Left lung (tissue), 10 donors: ENCODE measurements around the gene IDH2. TPM values are rescaled to one million over a fixed set of nuclear protein-coding genes. Genes with fewer than 3 reads are reported as not detected.

Source experiments
- ATAC-seq: fragments of 200-7000 bp; cut with Tn5 transposase; one replicate; pipeline ENCODE4 v1.9.1; 2020; ENCODE audit warnings: moderate library complexity
- DNase-seq, 4 donors: peaks; one replicate each; pipeline ENCODE4 v3.0.0-alpha.2; 2013 to 2020
- H3K27ac ChIP-seq, 2 donors: fragments of 200-600 bp; sonication (generic) in 1 of 2; one replicate each; pipeline versions ENCODE4 v1.5.0 to v1.8.0; 2020 to 2021
- H3K27me3 ChIP-seq, 2 donors: fragments of 200-600 bp; sonication (generic) in 1 of 2; one replicate each; pipeline versions ENCODE4 v1.5.0 to v1.8.0; 2020 to 2021
- H3K36me3 ChIP-seq, 2 donors: fragments of 200-600 bp; sonication (generic) in 1 of 2; one replicate each; pipeline versions ENCODE4 v1.5.0 to v1.8.0; 2020 to 2021
- H3K4me1 ChIP-seq, 2 donors: fragments of 200-600 bp; one replicate each; pipeline ENCODE4 v1.8.0; 2021
- H3K4me3 ChIP-seq, 2 donors: fragments of 200-600 bp; sonication (generic) in 1 of 2; one replicate each; pipeline versions ENCODE4 v1.5.0 to v1.8.0; 2020 to 2021; ENCODE audit warnings: mild to moderate bottlenecking in 1 of 2
- H3K9me3 ChIP-seq, 2 donors: fragments of 200-600 bp; sonication (generic) in 1 of 2; one replicate each; pipeline versions ENCODE4 v1.5.0 to v1.8.0; 2020 to 2021
- intact Hi-C, 2 donors: fragments of 100-400 bp; cut with DNase I; formaldehyde crosslinking; loops; one replicate each; pipeline versions ENCODE4 v1.11.2 to v1.14.2; 2022
- polyA plus RNA-seq, 6 donors: library from polyadenylated mRNA; unstranded; fragments of 120-200 nt; gene quantifications; one replicate each; pipeline ENCODE4 v1.2.1, GENCODE V29; 2013; ENCODE audit not compliant: insufficient read length in 6 of 6
- total RNA-seq, 2 donors: library from RNA; stranded (reverse); fragmentation: NEBNext Ultra II Directional; extraction: Animal tissue kit (Norgen Biotek cat#: 25700); gene quantifications; one replicate each; pipeline ENCODE4 v1.2.1, GENCODE V29; 2021
- TF ChIP-seq, protein P1 (sequence below), 2 donors: fragments of 200-600 bp; sonication (generic) in 1 of 2; IDR thresholded peaks; one replicate each; pipeline versions ENCODE4 v1.5.0 to v1.8.0; 2021; ENCODE audit warnings: antibody characterized with exemption in 2 of 2
- donor health status: DM: no; HTN: yes; CAD: no.
- donor health status: DM: no; HTN: no; CAD: no.

Gene IDH2
- total and polyA plus RNA-seq, 8 donors: 92.7 to 137 (median 119) TPM

DNA sequence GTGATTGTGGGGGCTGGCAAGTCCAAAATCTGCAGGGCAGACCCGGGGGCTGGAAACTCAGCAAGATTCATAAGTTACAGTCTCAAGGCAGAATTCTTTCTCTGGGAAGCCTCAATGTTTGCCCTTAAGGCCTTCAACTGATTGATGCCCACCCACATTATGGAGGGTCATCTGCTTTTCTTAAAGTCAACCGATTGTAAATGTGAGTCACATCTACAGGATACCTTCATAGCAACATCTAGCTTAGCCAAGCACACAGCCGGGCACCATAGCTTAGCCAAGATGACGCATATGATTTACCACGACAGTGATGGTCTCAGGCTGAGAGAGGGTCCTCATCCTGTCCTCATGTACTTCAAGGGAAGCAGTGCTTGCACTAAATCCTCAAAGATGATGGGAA is 43.5 kb downstream of the IDH2 start:
- no peaks in the 10 kb centered on the region for H3K9me3 ChIP-seq
- TF ChIP-seq, protein P1, sequence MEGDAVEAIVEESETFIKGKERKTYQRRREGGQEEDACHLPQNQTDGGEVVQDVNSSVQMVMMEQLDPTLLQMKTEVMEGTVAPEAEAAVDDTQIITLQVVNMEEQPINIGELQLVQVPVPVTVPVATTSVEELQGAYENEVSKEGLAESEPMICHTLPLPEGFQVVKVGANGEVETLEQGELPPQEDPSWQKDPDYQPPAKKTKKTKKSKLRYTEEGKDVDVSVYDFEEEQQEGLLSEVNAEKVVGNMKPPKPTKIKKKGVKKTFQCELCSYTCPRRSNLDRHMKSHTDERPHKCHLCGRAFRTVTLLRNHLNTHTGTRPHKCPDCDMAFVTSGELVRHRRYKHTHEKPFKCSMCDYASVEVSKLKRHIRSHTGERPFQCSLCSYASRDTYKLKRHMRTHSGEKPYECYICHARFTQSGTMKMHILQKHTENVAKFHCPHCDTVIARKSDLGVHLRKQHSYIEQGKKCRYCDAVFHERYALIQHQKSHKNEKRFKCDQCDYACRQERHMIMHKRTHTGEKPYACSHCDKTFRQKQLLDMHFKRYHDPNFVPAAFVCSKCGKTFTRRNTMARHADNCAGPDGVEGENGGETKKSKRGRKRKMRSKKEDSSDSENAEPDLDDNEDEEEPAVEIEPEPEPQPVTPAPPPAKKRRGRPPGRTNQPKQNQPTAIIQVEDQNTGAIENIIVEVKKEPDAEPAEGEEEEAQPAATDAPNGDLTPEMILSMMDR (IDR thresholded peaks at IDR 0.05): no peak
- no peak overlapping the region for H3K4me3 ChIP-seq
- intact Hi-C loops: no loop called here
- H3K27ac ChIP-seq: peak overlapping the region; percentile 83 to 96
- ATAC-seq (no peak), DNase-seq (no peak)
- H3K27me3 ChIP-seq: no peaks in the 10 kb centered on the region
- H3K4me1 ChIP-seq: peaks cover 52 to 88% of the 10 kb centered on the region in 2 donors
- H3K36me3 ChIP-seq: no peaks in the 10 kb centered on the region

GRCh38 chr15:90058308-90058707 is 44.0 kb downstream of the IDH2 start:
- H3K27ac ChIP-seq: peak overlapping the region in 1 of 2 donors; percentile 96
- TF ChIP-seq, protein P1 (IDR thresholded peaks at IDR 0.05): no peak

DNA sequence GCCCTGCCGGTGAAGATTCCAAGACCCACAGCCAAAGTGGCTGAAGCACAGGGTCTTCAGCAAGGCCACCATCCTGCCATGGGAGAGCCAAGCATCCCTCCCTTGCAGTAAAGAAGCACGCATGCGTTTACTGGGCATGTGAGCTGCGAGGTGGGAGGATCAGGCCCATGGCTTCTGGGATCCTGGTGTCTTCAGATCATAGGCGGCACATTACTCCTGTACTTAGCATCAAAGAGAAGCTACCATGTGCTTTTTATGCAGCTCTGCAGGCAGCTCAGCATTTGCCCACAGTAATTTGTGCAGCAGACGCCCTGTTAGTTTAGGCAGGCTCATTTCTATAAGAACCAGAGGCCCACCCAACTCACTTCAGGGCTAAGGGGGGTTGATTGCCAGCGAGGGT is 45.7 kb downstream of the IDH2 start:
- DNase-seq: no peak
- Histone ChIP-seq H3K27ac (peak overlapping the region in 1 of 2 donors; percentile 96), H3K4me3 (no peak overlapping the region), H3K36me3 (no peaks in the 10 kb centered on the region), H3K9me3 (no peaks in the 10 kb centered on the region), H3K4me1 (peaks cover 34 to 74% of the 10 kb centered on the region in 2 donors), H3K27me3 (no peaks in the 10 kb centered on the region)
- no peak for ATAC-seq
- TF ChIP-seq, protein P1 (IDR thresholded peaks at IDR 0.05): no peak
- intact Hi-C loops: no loop called here

More at GRCh38 chr15:90058308-90058707, 44.0 kb downstream of the IDH2 start:
- H3K4me1 ChIP-seq: peaks cover 52 to 86% of the 10 kb centered on the region in 2 donors
- ATAC-seq (no peak), DNase-seq (no peak)
- intact Hi-C loops: no loop called here
- H3K27me3 ChIP-seq: no peaks in the 10 kb centered on the region
- no peaks in the 10 kb centered on the region for H3K36me3 ChIP-seq
- H3K4me3 ChIP-seq: no peak overlapping the region
- no peaks in the 10 kb centered on the region for H3K9me3 ChIP-seq

DNA sequence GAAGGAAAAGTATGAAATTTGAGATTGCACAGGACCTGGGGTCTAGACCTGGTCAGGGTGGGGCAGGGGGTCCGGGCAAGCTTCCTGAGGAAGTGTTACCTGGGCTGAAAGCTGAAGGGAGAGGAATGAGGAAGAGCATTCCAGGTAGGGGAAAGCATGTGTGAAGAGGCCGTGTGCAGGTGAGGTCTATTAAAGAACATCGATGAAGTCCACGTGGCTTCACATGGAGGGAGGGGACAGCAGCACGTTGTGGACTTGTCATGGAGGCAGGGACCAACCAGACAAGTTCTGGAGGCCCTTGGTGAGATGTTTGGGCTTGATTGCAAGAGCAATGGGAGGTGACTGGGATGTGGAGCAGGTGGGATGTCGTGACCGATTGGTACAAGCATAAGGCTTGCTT is 47.1 kb downstream of the IDH2 start:
- Histone ChIP-seq H3K9me3 (no peaks in the 10 kb centered on the region), H3K27ac (peak overlapping the region; percentile 36 to 62), H3K36me3 (no peaks in the 10 kb centered on the region), H3K4me3 (no peak overlapping the region), H3K27me3 (no peaks in the 10 kb centered on the region), H3K4me1 (peaks cover 26 to 73% of the 10 kb centered on the region in 2 donors)
- TF ChIP-seq, protein P1 (IDR thresholded peaks at IDR 0.05): no peak
- DNase-seq: peak in 1 of 4 donors; percentile 53
- ATAC-seq: peak; percentile 42
- intact Hi-C loops: no loop called here

- Histone ChIP-seq H3K27ac (peak overlapping the region; percentile 36 to 62), H3K36me3 (no peaks in the 10 kb centered on the region), H3K4me3 (no peak overlapping the region), H3K27me3 (no peaks in the 10 kb centered on the region), H3K4me1 (peaks cover 21 to 69% of the 10 kb centered on the region in 2 donors), H3K9me3 (no peaks in the 10 kb centered on the region)
- no peak for ATAC-seq
- no peak for DNase-seq
- TF ChIP-seq, protein P1 (IDR thresholded peaks at IDR 0.05): no peak
- intact Hi-C loops: no loop called here
Observed at GRCh38 chr15:90054618-90055097, 47.6 kb downstream of the IDH2 start.
